NB4 (cell line): ENCODE measurements around the gene RNF32.

Source experiments
- DNase-seq: peaks from one replicate; pipeline ENCODE4 v3.0.0; 2010; ENCODE audit warnings: low read depth
- H3K4me3 ChIP-seq: one replicate; pipeline ENCODE4 v1.5.1; 2011; ENCODE audit warnings: mild to moderate bottlenecking, low read depth, low read length, moderate library complexity
- CTCF ChIP-seq: IDR thresholded peaks from one replicate; pipeline ENCODE4 v1.5.1; 2012; ENCODE audit warnings: low read depth, low read length
- MAX ChIP-seq: IDR thresholded peaks from 2 replicates; pipeline ENCODE4 v1.6.1; 2011; ENCODE audit warnings: low read depth, low read length
- MYC ChIP-seq: IDR thresholded peaks from 2 replicates; pipeline ENCODE4 v1.6.1; 2011; ENCODE audit warnings: low read depth, low read length
- POLR2A ChIP-seq: IDR thresholded peaks from 2 replicates; pipeline ENCODE4 v1.6.1; 2011; ENCODE audit warnings: mild to moderate bottlenecking; ENCODE audit not compliant: insufficient read length; ENCODE audit errors: extremely low read depth

RNF32 gene

GRCh38 chr7:156640257-156640948 is at the start of gene RNF32:
Gene RNF32 (plus strand): TSS chr7:156640774. CDS start chr7:156643878, 3,104 bp downstream.
- no peak for TF ChIP-seq CTCF
- peak; percentile 98 for TF ChIP-seq MAX
- TF ChIP-seq MYC: no peak; the same call in 1 of the 2 replicates
- peak; percentile 76 for TF ChIP-seq POLR2A
- DNase-seq: peak; percentile 97
- peak within 1 kb of the TSS; percentile 70 for H3K4me3 ChIP-seq

- DNase-seq: no peak
- TF ChIP-seq MAX (no peak), POLR2A (no peak), CTCF (no peak), MYC (no peak)
- no peak overlapping the region for H3K4me3 ChIP-seq
Observed at GRCh38 chr7:156592155-156592884, 48.3 kb upstream of the RNF32 start.

GRCh38 chr7:156594283-156595080 is 46.1 kb upstream of the RNF32 start:
- DNase-seq: no peak
- H3K4me3 ChIP-seq: no peak overlapping the region
- TF ChIP-seq MYC (no peak), CTCF (no peak), MAX (no peak), POLR2A (no peak)

- no peak for TF ChIP-seq MYC
- TF ChIP-seq CTCF: no peak
- no peak for TF ChIP-seq MAX
- no peak for DNase-seq
Observed at GRCh38 chr7:156600496-156600895, 40.1 kb upstream of the RNF32 start.

GRCh38 chr7:156602283-156602682 is 38.3 kb upstream of the RNF32 start:
- TF ChIP-seq POLR2A (no peak), CTCF (no peak), MAX (no peak), MYC (no peak)
- no peak for DNase-seq
- H3K4me3 ChIP-seq: no peak overlapping the region

More at GRCh38 chr7:156600496-156600895, 40.1 kb upstream of the RNF32 start:
- no peak overlapping the region for H3K4me3 ChIP-seq
